H9 (cell line): ENCODE measurements around the gene SLC35F3. TPM values are rescaled to one million over a fixed set of nuclear protein-coding genes. Genes with fewer than 3 reads are reported as not detected.

ENCODE experiments used
- DNase-seq: peaks from one replicate; pipeline ENCODE4 v3.0.0-alpha.2; 2017
- H2AFZ ChIP-seq: one replicate; pipeline ENCODE4 v1.6.1; 2013; ENCODE audit warnings: mild to moderate bottlenecking, low read length, control low read depth, moderate library complexity
- H2AK5ac ChIP-seq: 2 replicates; pipeline ENCODE4 v1.6.1; 2013; ENCODE audit warnings: low read length, control low read depth, mixed read lengths; ENCODE audit not compliant: insufficient read length
- H2BK120ac ChIP-seq: one replicate; pipeline ENCODE4 v1.6.1; 2013; ENCODE audit warnings: low read depth, mild to moderate bottlenecking, low read length, control low read depth, inconsistent platforms; ENCODE audit not compliant: poor library complexity, severe bottlenecking
- H2BK12ac ChIP-seq: 2 replicates; pipeline ENCODE4 v1.6.1; 2013; ENCODE audit warnings: low read length, control low read depth, mixed read lengths, low read depth; ENCODE audit not compliant: insufficient read length
- H2BK15ac ChIP-seq: 2 replicates; pipeline ENCODE4 v1.6.1; 2013; ENCODE audit warnings: low read depth, low read length, control low read depth
- H2BK20ac ChIP-seq: one replicate; pipeline ENCODE4 v1.6.1; 2013; ENCODE audit warnings: low read depth, mild to moderate bottlenecking, low read length, control low read depth, inconsistent platforms; ENCODE audit not compliant: poor library complexity, severe bottlenecking
- H2BK5ac ChIP-seq: 2 replicates; pipeline ENCODE4 v1.6.1; 2013; ENCODE audit warnings: low read length, control low read depth, mixed read lengths; ENCODE audit not compliant: insufficient read length
- H3K14ac ChIP-seq: 2 replicates; pipeline ENCODE4 v1.6.1; 2013; ENCODE audit warnings: low read length, control low read depth; ENCODE audit not compliant: insufficient read depth
- H3K18ac ChIP-seq: 2 replicates; pipeline ENCODE4 v1.6.1; 2013; ENCODE audit warnings: low read depth, mild to moderate bottlenecking, mixed read lengths, low read length, control low read depth; ENCODE audit not compliant: insufficient read length
- H3K23ac ChIP-seq: 2 replicates; pipeline ENCODE4 v1.6.1; 2013; ENCODE audit warnings: low read length, control low read depth, mixed read lengths, low read depth; ENCODE audit not compliant: insufficient read length
- H3K23me2 ChIP-seq: 2 replicates; pipeline ENCODE4 v1.6.1; 2013; ENCODE audit warnings: low read depth, mild to moderate bottlenecking, mixed read lengths, low read length, control low read depth; ENCODE audit not compliant: insufficient read length, poor library complexity, severe bottlenecking
- H3K27ac ChIP-seq: 2 replicates; pipeline ENCODE4 v1.5.1; 2013; ENCODE audit warnings: low read length, control low read depth, mixed read lengths, low read depth; ENCODE audit not compliant: insufficient read length
- H3K27me3 ChIP-seq: 2 replicates; pipeline ENCODE4 v1.6.1; 2013; ENCODE audit warnings: low read length, control low read depth, inconsistent platforms; ENCODE audit not compliant: insufficient read depth
- H3K4ac ChIP-seq: 2 replicates; pipeline ENCODE4 v1.6.1; 2013; ENCODE audit warnings: low read depth, mild to moderate bottlenecking, control low read depth, inconsistent platforms, low read length, moderate library complexity
- H3K4me1 ChIP-seq: 2 replicates; pipeline ENCODE4 v1.6.1; 2013; ENCODE audit warnings: low read length, control low read depth, inconsistent platforms; ENCODE audit not compliant: insufficient read depth
- H3K4me2 ChIP-seq: 2 replicates; pipeline ENCODE4 v1.6.1; 2013; ENCODE audit warnings: low read length, control low read depth, mixed read lengths; ENCODE audit not compliant: insufficient read length, insufficient read depth
- H3K56ac ChIP-seq: 2 replicates; pipeline ENCODE4 v1.6.1; 2013; ENCODE audit warnings: low read depth, mild to moderate bottlenecking, mixed read lengths, low read length, control low read depth; ENCODE audit not compliant: insufficient read length
- H3K79me1 ChIP-seq: 2 replicates; pipeline ENCODE4 v1.6.1; 2013; ENCODE audit warnings: low read depth, mild to moderate bottlenecking, moderate library complexity, low read length, control low read depth, inconsistent platforms; ENCODE audit not compliant: insufficient read depth, poor library complexity, severe bottlenecking
- H3K79me2 ChIP-seq: 2 replicates; pipeline ENCODE4 v1.6.1; 2013; ENCODE audit warnings: low read length, control low read depth, inconsistent platforms; ENCODE audit not compliant: insufficient read depth
- H3K9ac ChIP-seq: 2 replicates; pipeline ENCODE4 v1.6.1; 2013; ENCODE audit warnings: low read length, control low read depth, mixed read lengths; ENCODE audit not compliant: insufficient read length; ENCODE audit errors: extremely low read depth
- H3K9me3 ChIP-seq: one replicate; pipeline ENCODE4 v1.6.1; 2013; ENCODE audit warnings: low read depth, low read length, inconsistent platforms; ENCODE audit not compliant: control insufficient read depth
- H3T11ph ChIP-seq: one replicate; pipeline ENCODE4 v1.6.1; 2013; ENCODE audit warnings: mild to moderate bottlenecking, low read length, control low read depth, inconsistent platforms
- H4K20me1 ChIP-seq: one replicate; pipeline ENCODE4 v1.6.1; 2013; ENCODE audit not compliant: control insufficient read depth, insufficient read length, insufficient read depth
- H4K5ac ChIP-seq: 2 replicates; pipeline ENCODE4 v1.6.1; 2013; ENCODE audit warnings: low read depth, mild to moderate bottlenecking, mixed read lengths, low read length, control low read depth; ENCODE audit not compliant: insufficient read length
- H4K8ac ChIP-seq: replicated peaks from 2 replicates; pipeline ENCODE4 v1.6.1; 2013; ENCODE audit warnings: low read length, control low read depth, mixed read lengths, low read depth; ENCODE audit not compliant: insufficient read length
- H4K91ac ChIP-seq: 2 replicates; pipeline ENCODE4 v1.6.1; 2013; ENCODE audit warnings: low read depth, mild to moderate bottlenecking, moderate library complexity, mixed read lengths, low read length, control low read depth; ENCODE audit not compliant: insufficient read length
- H3K27ac Mint-ChIP-seq, 3 experiments: 2 replicates in 2 of 3; 3 replicates in 1 of 3; pipeline ENCODE4 v1.8.0; 2020 to 2021; ENCODE audit warnings: mixed read lengths in 3 of 3, mild to moderate bottlenecking in 1 of 3, moderate library complexity in 1 of 3
- H3K27me3 Mint-ChIP-seq: 2 replicates; pipeline ENCODE4 v1.8.0; 2021; ENCODE audit warnings: low read depth, mild to moderate bottlenecking, moderate library complexity, mixed read lengths
- H3K36me3 Mint-ChIP-seq, 3 experiments: 2 replicates in 2 of 3; 3 replicates in 1 of 3; pipeline ENCODE4 v1.8.0; 2020 to 2021; ENCODE audit warnings: low read depth in 3 of 3, mixed read lengths in 3 of 3; ENCODE audit not compliant: insufficient read depth in 1 of 3
- H3K4me1 Mint-ChIP-seq, 2 experiments: 2 replicates each; pipeline ENCODE4 v1.8.0; 2020; ENCODE audit warnings: mixed read lengths in 2 of 2
- H3K4me3 Mint-ChIP-seq, 2 experiments: 2 replicates in 1 of 2; 3 replicates in 1 of 2; pipeline ENCODE4 v1.8.0; 2020 to 2021; ENCODE audit warnings: mild to moderate bottlenecking in 2 of 2, mixed read lengths in 2 of 2, moderate library complexity in 1 of 2
- H3K9me3 Mint-ChIP-seq, 2 experiments: 2 replicates in 1 of 2; 3 replicates in 1 of 2; pipeline ENCODE4 v1.8.0; 2020; ENCODE audit warnings: mild to moderate bottlenecking in 2 of 2, mixed read lengths in 2 of 2, moderate library complexity in 1 of 2
- CTCF ChIP-seq: fragments of 200-600 bp; sonication (generic); conservative IDR thresholded peaks from 3 replicates; pipeline ENCODE4 v1.8.0; 2021; ENCODE audit warnings: antibody characterized with exemption, mild to moderate bottlenecking
- WGBS: extraction: QIAGEN DNeasy Blood & Tissue Kit; methylation state at CpG from one replicate; pipeline ENCODE4 v1.1.7; 2013; ENCODE audit warnings: missing lambda C conversion rate, low lambda C conversion rate, mixed read lengths; ENCODE audit not compliant: insufficient read length; ENCODE audit errors: extremely low coverage; 5-methylcytosine and 5-hydroxymethylcytosine counted together
- total RNA-seq: library from RNA; stranded (reverse); gene quantifications from 2 replicates; pipeline ENCODE4 v1.2.1, GENCODE V29; 2021

The SLC35F3 gene
- total RNA-seq, 1 experiment from 2014 or later = 0.81 TPM

GRCh38 chr1:233865216-233865615, 39.3 kb upstream of the SLC35F3 start:
- Histone ChIP-seq H3K27ac (no peak overlapping the region), H3T11ph (no peak overlapping the region), H3K9me3 (peaks cover 5% of the 10 kb centered on the region), H2AFZ (no peak overlapping the region), H3K79me2 (no peaks in the 10 kb centered on the region), H2BK5ac (no peak overlapping the region), H2AK5ac (no peak overlapping the region), H3K56ac (no peak overlapping the region), H2BK20ac (no peak overlapping the region), H3K9ac (no peak overlapping the region), H4K91ac (no peak overlapping the region), H2BK12ac (no peak overlapping the region), H4K20me1 (no peaks in the 10 kb centered on the region), H2BK120ac (no peak overlapping the region), H3K18ac (no peak overlapping the region), H4K5ac (no peak overlapping the region), H2BK15ac (no peak overlapping the region), H3K23ac (no peak overlapping the region), H3K79me1 (no peaks in the 10 kb centered on the region), H3K27me3 (no peaks in the 10 kb centered on the region), H4K8ac (no peak overlapping the region), H3K4ac (no peak overlapping the region), H3K14ac (no peak overlapping the region), H3K23me2 (no peaks in the 10 kb centered on the region), H3K4me1 (no peaks in the 10 kb centered on the region), H3K4me2 (no peak overlapping the region)
- peaks cover 24 to 28% of the 10 kb centered on the region in 2 experiments for H3K9me3 Mint-ChIP-seq
- no CpG with 5 or more reads among the region's 2 CpGs for WGBS
- H3K27me3 Mint-ChIP-seq = peaks cover 4% of the 10 kb centered on the region; the same call in 1 of the 2 replicates
- no peak for DNase-seq
- H3K4me3 Mint-ChIP-seq = no peak overlapping the region
- H3K36me3 Mint-ChIP-seq = peaks cover 7 to 17% (median 15%) of the 10 kb centered on the region in 3 experiments; a peak in 6 of 7 replicates
- H3K4me1 Mint-ChIP-seq = no peaks in the 10 kb centered on the region
- H3K27ac Mint-ChIP-seq = no peak overlapping the region
- no peak for TF ChIP-seq CTCF
